HG02973 (cell line): ENCODE results near the gene CYREN.

Experiments used
- ATAC-seq: cut with Tn5 transposase; IDR thresholded peaks from one replicate; pipeline ENCODE4 v1.9.1; 2021; ENCODE audit warnings: moderate library complexity; ENCODE audit not compliant: unreplicated experiment

CYREN gene

GRCh38 chr7:135197906-135198655 lies 27.6 kb upstream of the CYREN start:
- no peak for ATAC-seq

GRCh38 chr7:135197343-135197742 lies 26.8 kb upstream of the CYREN start:
- ATAC-seq = no peak

- no peak for ATAC-seq
These were observed 25.6 kb upstream of the CYREN start for GRCh38 chr7:135195968-135196629.

GRCh38 chr7:135195156-135195555 lies 24.6 kb upstream of the CYREN start:
- no peak for ATAC-seq

- no peak for ATAC-seq
These were observed 24.1 kb upstream of the CYREN start for GRCh38 chr7:135194494-135195095.

GRCh38 chr7:135193615-135194081 lies 23.1 kb upstream of the CYREN start:
- ATAC-seq = no peak

- no peak for ATAC-seq
These were observed 22.5 kb upstream of the CYREN start for GRCh38 chr7:135192914-135193536.

GRCh38 chr7:135190703-135191102 lies 20.2 kb upstream of the CYREN start:
- ATAC-seq = no peak

- ATAC-seq = no peak
These were observed 19.5 kb upstream of the CYREN start for GRCh38 chr7:135189961-135190360.

GRCh38 chr7:135189221-135189662 lies 18.7 kb upstream of the CYREN start:
- ATAC-seq = no peak

GRCh38 chr7:135188298-135188984 lies 17.9 kb upstream of the CYREN start:
- no peak for ATAC-seq

- ATAC-seq = peak; percentile 34
These were observed 16.3 kb upstream of the CYREN start for GRCh38 chr7:135186841-135187253.

GRCh38 chr7:135186261-135186540 lies 15.7 kb upstream of the CYREN start:
- ATAC-seq = no peak

- ATAC-seq = no peak
These were observed 15.2 kb upstream of the CYREN start for GRCh38 chr7:135185471-135186260.

GRCh38 chr7:135184254-135184841 lies 13.8 kb upstream of the CYREN start:
- ATAC-seq = no peak

GRCh38 chr7:135183478-135183877 lies 13.0 kb upstream of the CYREN start:
- no peak for ATAC-seq

GRCh38 chr7:135181929-135182678 lies 11.6 kb upstream of the CYREN start:
- no peak for ATAC-seq

GRCh38 chr7:135181261-135181928 lies 10.9 kb upstream of the CYREN start:
- ATAC-seq = no peak

GRCh38 chr7:135180122-135180521 lies 9.6 kb upstream of the CYREN start:
- ATAC-seq = no peak
